ENCODE results near the gene MMD2. TPM values are rescaled to one million over a fixed set of nuclear protein-coding genes. Genes with fewer than 3 reads are reported as not detected.

Gene MMD2
- total RNA-seq, 1 experiment from 2014 or later, result not detected

DNA sequence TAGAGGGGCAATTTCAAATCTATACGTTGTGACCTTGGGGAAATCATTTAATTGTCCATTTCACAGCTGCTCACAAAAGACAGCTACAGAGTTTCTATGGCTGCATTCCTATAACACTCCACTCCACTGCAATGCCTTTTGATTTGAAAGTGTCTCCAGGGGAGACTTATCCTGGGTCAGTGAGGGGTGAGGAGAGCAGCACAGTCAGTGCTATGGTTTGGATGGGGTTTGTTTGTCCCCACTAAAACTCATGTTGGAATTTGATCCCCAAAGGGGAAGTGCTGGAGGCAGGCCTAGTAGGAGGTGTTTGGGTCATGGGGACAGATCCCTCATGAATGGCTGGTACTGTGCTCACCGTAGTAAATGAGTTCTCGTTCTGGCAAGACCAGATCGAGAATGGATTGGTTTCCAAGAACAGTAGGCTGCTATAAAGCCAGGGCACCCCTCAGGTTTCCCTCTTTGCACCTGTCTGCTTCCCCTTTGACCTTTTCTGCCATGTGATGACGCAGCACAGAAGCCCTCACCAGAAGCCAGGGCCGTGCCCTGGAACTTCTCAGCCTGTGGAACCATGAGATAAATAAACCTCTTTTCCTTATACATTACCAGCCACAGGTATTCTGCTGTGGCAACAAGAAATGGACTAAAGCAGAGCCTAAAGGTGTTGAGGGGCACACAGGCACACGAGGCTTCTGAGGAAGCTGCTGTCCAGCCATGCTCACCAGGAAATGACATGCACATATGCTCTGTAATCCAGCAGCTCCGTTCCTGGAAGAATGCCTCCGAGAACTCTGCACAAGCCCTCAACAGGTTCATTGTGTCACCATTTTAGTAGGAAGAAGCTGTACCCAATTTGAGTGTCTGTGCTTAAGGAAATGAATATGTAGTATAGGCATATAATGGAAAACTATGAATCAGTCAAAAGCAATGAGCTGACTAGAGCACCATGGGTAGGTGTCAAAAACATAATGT, 92.2 kb downstream of the MMD2 start:
- Mint-ChIP-seq H3K4me1 (peaks cover 3% of the 10 kb centered on the region; the same call in 1 of the 2 replicates), H3K4me3 (no peak overlapping the region), H3K9me3 (peaks cover 23% of the 10 kb centered on the region), H3K27me3 (ENCODE audit: low read depth) (peaks cover 16% of the 10 kb centered on the region), H3K36me3 (no peaks in the 10 kb centered on the region), H3K27ac (no peak overlapping the region)
- POLR2A ChIA-PET, result no interaction called here
- no peak for DNase-seq (ENCODE audit: low spot score)
- no peak for ATAC-seq
- TF ChIP-seq ZNF671 (CRISPR knock-in tag; IDR thresholded peaks at IDR 0.05) (no peak), RELA (CRISPR knock-in tag; IDR thresholded peaks at IDR 0.05; ENCODE audit: borderline replicate concordance) (no peak), GABPB1 (CRISPR knock-in tag; IDR thresholded peaks at IDR 0.05) (no peak), TEAD1 (CRISPR knock-in tag; IDR thresholded peaks at IDR 0.05) (no peak), MYBL2 (CRISPR knock-in tag; IDR thresholded peaks at IDR 0.05) (no peak)
- TF ChIP-seq, protein P1, sequence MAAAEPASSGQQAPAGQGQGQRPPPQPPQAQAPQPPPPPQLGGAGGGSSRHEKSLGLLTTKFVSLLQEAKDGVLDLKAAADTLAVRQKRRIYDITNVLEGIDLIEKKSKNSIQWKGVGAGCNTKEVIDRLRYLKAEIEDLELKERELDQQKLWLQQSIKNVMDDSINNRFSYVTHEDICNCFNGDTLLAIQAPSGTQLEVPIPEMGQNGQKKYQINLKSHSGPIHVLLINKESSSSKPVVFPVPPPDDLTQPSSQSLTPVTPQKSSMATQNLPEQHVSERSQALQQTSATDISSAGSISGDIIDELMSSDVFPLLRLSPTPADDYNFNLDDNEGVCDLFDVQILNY (CRISPR knock-in tag; IDR thresholded peaks at IDR 0.05), result no peak
- TF ChIP-seq, protein P2, sequence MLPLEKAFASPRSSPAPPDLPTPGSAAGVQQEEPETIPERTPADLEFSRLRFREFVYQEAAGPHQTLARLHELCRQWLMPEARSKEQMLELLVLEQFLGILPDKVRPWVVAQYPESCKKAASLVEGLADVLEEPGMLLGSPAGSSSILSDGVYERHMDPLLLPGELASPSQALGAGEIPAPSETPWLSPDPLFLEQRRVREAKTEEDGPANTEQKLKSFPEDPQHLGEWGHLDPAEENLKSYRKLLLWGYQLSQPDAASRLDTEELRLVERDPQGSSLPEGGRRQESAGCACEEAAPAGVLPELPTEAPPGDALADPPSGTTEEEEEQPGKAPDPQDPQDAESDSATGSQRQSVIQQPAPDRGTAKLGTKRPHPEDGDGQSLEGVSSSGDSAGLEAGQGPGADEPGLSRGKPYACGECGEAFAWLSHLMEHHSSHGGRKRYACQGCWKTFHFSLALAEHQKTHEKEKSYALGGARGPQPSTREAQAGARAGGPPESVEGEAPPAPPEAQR (CRISPR knock-in tag; IDR thresholded peaks at IDR 0.05), result no peak
- TF ChIP-seq, protein P3, sequence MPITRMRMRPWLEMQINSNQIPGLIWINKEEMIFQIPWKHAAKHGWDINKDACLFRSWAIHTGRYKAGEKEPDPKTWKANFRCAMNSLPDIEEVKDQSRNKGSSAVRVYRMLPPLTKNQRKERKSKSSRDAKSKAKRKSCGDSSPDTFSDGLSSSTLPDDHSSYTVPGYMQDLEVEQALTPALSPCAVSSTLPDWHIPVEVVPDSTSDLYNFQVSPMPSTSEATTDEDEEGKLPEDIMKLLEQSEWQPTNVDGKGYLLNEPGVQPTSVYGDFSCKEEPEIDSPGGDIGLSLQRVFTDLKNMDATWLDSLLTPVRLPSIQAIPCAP (CRISPR knock-in tag; IDR thresholded peaks at IDR 0.05), result no peak
- TF ChIP-seq, protein P4, sequence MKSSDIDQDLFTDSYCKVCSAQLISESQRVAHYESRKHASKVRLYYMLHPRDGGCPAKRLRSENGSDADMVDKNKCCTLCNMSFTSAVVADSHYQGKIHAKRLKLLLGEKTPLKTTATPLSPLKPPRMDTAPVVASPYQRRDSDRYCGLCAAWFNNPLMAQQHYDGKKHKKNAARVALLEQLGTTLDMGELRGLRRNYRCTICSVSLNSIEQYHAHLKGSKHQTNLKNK (CRISPR knock-in tag; IDR thresholded peaks at IDR 0.05), result no peak
- CTCF ChIA-PET, result interaction anchor here (0.6 to 2.1 kb wide), 5 partner anchors 17 to 222 kb away, joined by 3 to 5 read pairs (median 5); partner anchors contain the start of gene RADIL

DNA sequence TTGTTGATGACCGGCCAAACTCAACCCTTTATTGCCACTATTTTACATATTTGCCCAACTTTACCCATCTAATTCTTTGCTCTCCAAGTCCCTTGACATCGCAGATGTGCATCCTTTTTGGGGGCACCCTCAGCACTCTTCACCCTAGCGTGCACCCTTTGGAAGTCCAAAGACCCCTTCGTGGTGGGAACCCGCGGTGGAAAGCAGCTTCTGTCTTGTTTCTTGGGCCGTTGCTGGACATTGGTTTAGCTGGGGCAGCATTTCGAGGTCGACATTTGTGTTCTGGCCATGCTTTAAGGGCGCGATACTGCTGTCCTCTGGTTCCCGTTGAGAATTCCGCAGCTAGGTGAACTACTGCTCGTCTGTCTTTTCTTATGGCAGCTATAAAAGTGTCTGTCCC, 96.8 kb downstream of the MMD2 start:
- DNase-seq (ENCODE audit: low spot score) (no peak), ATAC-seq (no peak)
- H3K27ac Mint-ChIP-seq, result no peak overlapping the region
- TF ChIP-seq FOXK1 (CRISPR knock-in tag; IDR thresholded peaks at IDR 0.05) (no peak), CREB1 (CRISPR knock-in tag; IDR thresholded peaks at IDR 0.05) (no peak), NR1H2 (CRISPR knock-in tag; IDR thresholded peaks at IDR 0.05) (no peak), ZNF121 (CRISPR knock-in tag; IDR thresholded peaks at IDR 0.05) (no peak), TCF7 (CRISPR knock-in tag; IDR thresholded peaks at IDR 0.05; ENCODE audit: low read depth) (no peak), ZNF671 (CRISPR knock-in tag; IDR thresholded peaks at IDR 0.05) (no peak), SOX15 (CRISPR knock-in tag; IDR thresholded peaks at IDR 0.05) (no peak)
- TF ChIP-seq, protein P5, sequence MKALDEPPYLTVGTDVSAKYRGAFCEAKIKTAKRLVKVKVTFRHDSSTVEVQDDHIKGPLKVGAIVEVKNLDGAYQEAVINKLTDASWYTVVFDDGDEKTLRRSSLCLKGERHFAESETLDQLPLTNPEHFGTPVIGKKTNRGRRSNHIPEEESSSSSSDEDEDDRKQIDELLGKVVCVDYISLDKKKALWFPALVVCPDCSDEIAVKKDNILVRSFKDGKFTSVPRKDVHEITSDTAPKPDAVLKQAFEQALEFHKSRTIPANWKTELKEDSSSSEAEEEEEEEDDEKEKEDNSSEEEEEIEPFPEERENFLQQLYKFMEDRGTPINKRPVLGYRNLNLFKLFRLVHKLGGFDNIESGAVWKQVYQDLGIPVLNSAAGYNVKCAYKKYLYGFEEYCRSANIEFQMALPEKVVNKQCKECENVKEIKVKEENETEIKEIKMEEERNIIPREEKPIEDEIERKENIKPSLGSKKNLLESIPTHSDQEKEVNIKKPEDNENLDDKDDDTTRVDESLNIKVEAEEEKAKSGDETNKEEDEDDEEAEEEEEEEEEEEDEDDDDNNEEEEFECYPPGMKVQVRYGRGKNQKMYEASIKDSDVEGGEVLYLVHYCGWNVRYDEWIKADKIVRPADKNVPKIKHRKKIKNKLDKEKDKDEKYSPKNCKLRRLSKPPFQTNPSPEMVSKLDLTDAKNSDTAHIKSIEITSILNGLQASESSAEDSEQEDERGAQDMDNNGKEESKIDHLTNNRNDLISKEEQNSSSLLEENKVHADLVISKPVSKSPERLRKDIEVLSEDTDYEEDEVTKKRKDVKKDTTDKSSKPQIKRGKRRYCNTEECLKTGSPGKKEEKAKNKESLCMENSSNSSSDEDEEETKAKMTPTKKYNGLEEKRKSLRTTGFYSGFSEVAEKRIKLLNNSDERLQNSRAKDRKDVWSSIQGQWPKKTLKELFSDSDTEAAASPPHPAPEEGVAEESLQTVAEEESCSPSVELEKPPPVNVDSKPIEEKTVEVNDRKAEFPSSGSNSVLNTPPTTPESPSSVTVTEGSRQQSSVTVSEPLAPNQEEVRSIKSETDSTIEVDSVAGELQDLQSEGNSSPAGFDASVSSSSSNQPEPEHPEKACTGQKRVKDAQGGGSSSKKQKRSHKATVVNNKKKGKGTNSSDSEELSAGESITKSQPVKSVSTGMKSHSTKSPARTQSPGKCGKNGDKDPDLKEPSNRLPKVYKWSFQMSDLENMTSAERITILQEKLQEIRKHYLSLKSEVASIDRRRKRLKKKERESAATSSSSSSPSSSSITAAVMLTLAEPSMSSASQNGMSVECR (CRISPR knock-in tag; IDR thresholded peaks at IDR 0.05; ENCODE audit: borderline replicate concordance), result no peak
- TF ChIP-seq, protein P6, sequence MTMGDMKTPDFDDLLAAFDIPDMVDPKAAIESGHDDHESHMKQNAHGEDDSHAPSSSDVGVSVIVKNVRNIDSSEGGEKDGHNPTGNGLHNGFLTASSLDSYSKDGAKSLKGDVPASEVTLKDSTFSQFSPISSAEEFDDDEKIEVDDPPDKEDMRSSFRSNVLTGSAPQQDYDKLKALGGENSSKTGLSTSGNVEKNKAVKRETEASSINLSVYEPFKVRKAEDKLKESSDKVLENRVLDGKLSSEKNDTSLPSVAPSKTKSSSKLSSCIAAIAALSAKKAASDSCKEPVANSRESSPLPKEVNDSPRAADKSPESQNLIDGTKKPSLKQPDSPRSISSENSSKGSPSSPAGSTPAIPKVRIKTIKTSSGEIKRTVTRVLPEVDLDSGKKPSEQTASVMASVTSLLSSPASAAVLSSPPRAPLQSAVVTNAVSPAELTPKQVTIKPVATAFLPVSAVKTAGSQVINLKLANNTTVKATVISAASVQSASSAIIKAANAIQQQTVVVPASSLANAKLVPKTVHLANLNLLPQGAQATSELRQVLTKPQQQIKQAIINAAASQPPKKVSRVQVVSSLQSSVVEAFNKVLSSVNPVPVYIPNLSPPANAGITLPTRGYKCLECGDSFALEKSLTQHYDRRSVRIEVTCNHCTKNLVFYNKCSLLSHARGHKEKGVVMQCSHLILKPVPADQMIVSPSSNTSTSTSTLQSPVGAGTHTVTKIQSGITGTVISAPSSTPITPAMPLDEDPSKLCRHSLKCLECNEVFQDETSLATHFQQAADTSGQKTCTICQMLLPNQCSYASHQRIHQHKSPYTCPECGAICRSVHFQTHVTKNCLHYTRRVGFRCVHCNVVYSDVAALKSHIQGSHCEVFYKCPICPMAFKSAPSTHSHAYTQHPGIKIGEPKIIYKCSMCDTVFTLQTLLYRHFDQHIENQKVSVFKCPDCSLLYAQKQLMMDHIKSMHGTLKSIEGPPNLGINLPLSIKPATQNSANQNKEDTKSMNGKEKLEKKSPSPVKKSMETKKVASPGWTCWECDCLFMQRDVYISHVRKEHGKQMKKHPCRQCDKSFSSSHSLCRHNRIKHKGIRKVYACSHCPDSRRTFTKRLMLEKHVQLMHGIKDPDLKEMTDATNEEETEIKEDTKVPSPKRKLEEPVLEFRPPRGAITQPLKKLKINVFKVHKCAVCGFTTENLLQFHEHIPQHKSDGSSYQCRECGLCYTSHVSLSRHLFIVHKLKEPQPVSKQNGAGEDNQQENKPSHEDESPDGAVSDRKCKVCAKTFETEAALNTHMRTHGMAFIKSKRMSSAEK (CRISPR knock-in tag; IDR thresholded peaks at IDR 0.05; ENCODE audit: borderline replicate concordance), result no peak
- TF ChIP-seq, protein P7, sequence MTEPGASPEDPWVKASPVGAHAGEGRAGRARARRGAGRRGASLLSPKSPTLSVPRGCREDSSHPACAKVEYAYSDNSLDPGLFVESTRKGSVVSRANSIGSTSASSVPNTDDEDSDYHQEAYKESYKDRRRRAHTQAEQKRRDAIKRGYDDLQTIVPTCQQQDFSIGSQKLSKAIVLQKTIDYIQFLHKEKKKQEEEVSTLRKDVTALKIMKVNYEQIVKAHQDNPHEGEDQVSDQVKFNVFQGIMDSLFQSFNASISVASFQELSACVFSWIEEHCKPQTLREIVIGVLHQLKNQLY (CRISPR knock-in tag; IDR thresholded peaks at IDR 0.05), result no peak
- peaks cover 33% of the 10 kb centered on the region for H3K27me3 Mint-ChIP-seq (ENCODE audit: low read depth)
- H3K4me3 Mint-ChIP-seq, result peak overlapping the region; percentile 54
- no peaks in the 10 kb centered on the region for H3K4me1 Mint-ChIP-seq
- H3K36me3 Mint-ChIP-seq, result 0 out of 2 replicates have a peak, but pooled peaks cover 3% of the 10 kb centered on the region
- CTCF ChIA-PET, result interaction anchor here (1.4 kb wide), 1 partner anchor 21 kb away, joined by 4 read pairs; the partner anchor contains the start of gene RADIL
- H3K9me3 Mint-ChIP-seq, result peaks cover 23% of the 10 kb centered on the region
- POLR2A ChIA-PET, result no interaction called here

Measured in WTC11 (cell line).